ENCODE results near the gene BBS1. TPM values are rescaled to one million over a fixed set of nuclear protein-coding genes. Genes with fewer than 3 reads are reported as not detected.

The BBS1 gene
- total RNA-seq, 1 donor from 2014 or later: 53.8 TPM

DNA sequence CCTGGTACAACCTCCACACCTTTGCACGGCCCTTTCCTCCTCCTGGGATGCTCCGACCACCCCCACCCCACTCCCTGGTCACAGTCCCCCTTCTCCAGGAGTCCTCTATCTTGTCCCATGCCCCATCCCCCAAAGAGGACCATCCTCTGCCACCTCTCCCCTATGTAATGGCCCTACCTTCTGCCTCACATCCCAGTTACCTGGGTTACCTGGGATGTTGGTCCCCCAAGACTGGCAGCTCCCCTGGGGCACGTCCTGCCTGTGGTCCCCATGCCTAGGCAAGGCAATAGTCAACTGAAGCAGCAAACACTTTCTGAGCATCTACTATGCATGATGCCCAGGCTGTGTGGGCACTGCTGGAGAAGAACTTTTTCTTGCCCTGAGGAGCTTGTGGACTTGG, 45.0 kb downstream of the BBS1 start:
- intact Hi-C loops (cut with DNase I): no loop called here
- TF ChIP-seq POLR2AphosphoS5 (IDR thresholded peaks at IDR 0.05; ENCODE audit: insufficient read depth in 1 of 2, low read depth in 1 of 2): no peak
- H3K4me3 ChIP-seq: no peak overlapping the region
- DNase-seq (ENCODE audit: extremely low spot score in 2 of 2): no peak
- no peaks in the 10 kb centered on the region for H3K9me3 ChIP-seq
- H3K27ac ChIP-seq: no peak overlapping the region
- no peaks in the 10 kb centered on the region for H3K36me3 ChIP-seq
- no peaks in the 10 kb centered on the region for H3K27me3 ChIP-seq
- H3K4me1 ChIP-seq: peaks cover 12% of the 10 kb centered on the region

- Histone ChIP-seq H3K4me3 (no peak overlapping the region), H3K4me1 (peaks cover 12% of the 10 kb centered on the region), H3K36me3 (no peaks in the 10 kb centered on the region), H3K27me3 (no peaks in the 10 kb centered on the region), H3K27ac (no peak overlapping the region), H3K9me3 (no peaks in the 10 kb centered on the region)
- TF ChIP-seq POLR2A (IDR thresholded peaks at IDR 0.05) (no peak), POLR2AphosphoS5 (IDR thresholded peaks at IDR 0.05; ENCODE audit: insufficient read depth in 1 of 2, low read depth in 1 of 2) (no peak), CTCF (IDR thresholded peaks at IDR 0.05) (no peak)
- no peak for DNase-seq (ENCODE audit: extremely low spot score in 2 of 2)
- intact Hi-C loops (cut with DNase I): no loop called here
Measured at GRCh38 chr11:66556086-66556485, 45.7 kb downstream of the BBS1 start.

- no peaks in the 10 kb centered on the region for H3K36me3 ChIP-seq
- H3K27me3 ChIP-seq: no peaks in the 10 kb centered on the region
- TF ChIP-seq CTCF (IDR thresholded peaks at IDR 0.05) (no peak), POLR2A (IDR thresholded peaks at IDR 0.05) (no peak), POLR2AphosphoS5 (IDR thresholded peaks at IDR 0.05; ENCODE audit: insufficient read depth in 1 of 2, low read depth in 1 of 2) (no peak)
- no peak overlapping the region for H3K27ac ChIP-seq
- no peak for DNase-seq (ENCODE audit: extremely low spot score in 2 of 2)
- intact Hi-C loops (cut with DNase I): no loop called here
- peaks cover 12% of the 10 kb centered on the region for H3K4me1 ChIP-seq
- H3K4me3 ChIP-seq: no peak overlapping the region
- no peaks in the 10 kb centered on the region for H3K9me3 ChIP-seq
Measured at GRCh38 chr11:66557733-66558326, 47.4 kb downstream of the BBS1 start.

- TF ChIP-seq CTCF (IDR thresholded peaks at IDR 0.05): no peak
- TF ChIP-seq POLR2AphosphoS5 (IDR thresholded peaks at IDR 0.05; ENCODE audit: insufficient read depth in 1 of 2, low read depth in 1 of 2): no peak
- TF ChIP-seq POLR2A (IDR thresholded peaks at IDR 0.05): no peak
- H3K4me1 ChIP-seq: peaks cover 12% of the 10 kb centered on the region
- no peaks in the 10 kb centered on the region for H3K9me3 ChIP-seq
- H3K4me3 ChIP-seq: peak overlapping the region in 1 of 2 donors; percentile 27
- peak in 1 of 2 donors; percentile 64 for DNase-seq (ENCODE audit: extremely low spot score in 2 of 2)
- H3K27ac ChIP-seq: no peak overlapping the region
- intact Hi-C loops (cut with DNase I): no loop called here
- no peaks in the 10 kb centered on the region for H3K27me3 ChIP-seq
- no peaks in the 10 kb centered on the region for H3K36me3 ChIP-seq
Measured at GRCh38 chr11:66559142-66559865, 48.9 kb downstream of the BBS1 start.

GRCh38 chr11:66559866-66560676, 49.6 kb downstream of the BBS1 start:
- Histone ChIP-seq H3K4me1 (peaks cover 12% of the 10 kb centered on the region), H3K27ac (no peak overlapping the region), H3K27me3 (no peaks in the 10 kb centered on the region), H3K9me3 (no peaks in the 10 kb centered on the region), H3K4me3 (no peak overlapping the region), H3K36me3 (no peaks in the 10 kb centered on the region)
- TF ChIP-seq POLR2A (IDR thresholded peaks at IDR 0.05) (no peak), CTCF (IDR thresholded peaks at IDR 0.05) (no peak), POLR2AphosphoS5 (IDR thresholded peaks at IDR 0.05; ENCODE audit: insufficient read depth in 1 of 2, low read depth in 1 of 2) (no peak)
- intact Hi-C loops (cut with DNase I): no loop called here
- no peak for DNase-seq (ENCODE audit: extremely low spot score in 2 of 2)

All from vagina (tissue), 2 donors.